DND-41 (cell line): ENCODE measurements around the gene RAVER2.

ENCODE experiments used
- ATAC-seq: fragments of 200-7000 bp; cut with Tn5 transposase; 3 replicates; pipeline ENCODE4 v1.9.1; 2021; ENCODE audit warnings: low read depth; ENCODE audit not compliant: insufficient read depth
- DNase-seq: peaks from one replicate; pipeline ENCODE4 v3.0.0-alpha.2; 2020
- H2AFZ ChIP-seq: 2 replicates; pipeline ENCODE4 v1.6.0; 2012; ENCODE audit warnings: low read depth, low read length
- H3K27ac ChIP-seq: 2 replicates; pipeline ENCODE4 v1.5.1; 2012; ENCODE audit warnings: low read length, inconsistent platforms
- H3K27me3 ChIP-seq: fragments of 200-600 bp; sonication (generic); 2 replicates; pipeline ENCODE4 v1.6.0; 2012; ENCODE audit warnings: low read length, mild to moderate bottlenecking, inconsistent platforms; ENCODE audit not compliant: insufficient read depth, poor library complexity
- H3K36me3 ChIP-seq: 2 replicates; pipeline ENCODE4 v1.5.1; 2012; ENCODE audit warnings: low read length, inconsistent platforms; ENCODE audit not compliant: insufficient read depth
- H3K4me1 ChIP-seq: 2 replicates; pipeline ENCODE4 v1.5.1; 2012; ENCODE audit warnings: mild to moderate bottlenecking, low read length; ENCODE audit not compliant: insufficient read depth
- H3K4me2 ChIP-seq: 2 replicates; pipeline ENCODE4 v1.6.0; 2012; ENCODE audit warnings: mild to moderate bottlenecking, moderate library complexity, low read length, inconsistent platforms; ENCODE audit not compliant: insufficient read depth
- H3K4me3 ChIP-seq, 2 experiments: fragments of 200-600 bp in 1 of 2; shearing (Covaris generic) in 1 of 2; 2 replicates each; pipeline ENCODE4 v1.5.1; 2012 to 2016; ENCODE audit warnings: inconsistent platforms in 2 of 2, low read length in 2 of 2, mild to moderate bottlenecking in 2 of 2, low read depth in 1 of 2, moderate library complexity in 1 of 2
- H3K79me2 ChIP-seq: 2 replicates; pipeline ENCODE4 v1.6.0; 2012; ENCODE audit warnings: low read length, inconsistent platforms; ENCODE audit not compliant: insufficient read depth
- H3K9ac ChIP-seq: 2 replicates; pipeline ENCODE4 v1.6.0; 2012; ENCODE audit warnings: low read depth, mild to moderate bottlenecking, inconsistent platforms, low read length, moderate library complexity
- H3K9me3 ChIP-seq: 2 replicates; pipeline ENCODE4 v1.5.1; 2012; ENCODE audit warnings: low read length, moderate library complexity, mild to moderate bottlenecking, inconsistent platforms; ENCODE audit not compliant: insufficient read depth, severe bottlenecking
- H4K20me1 ChIP-seq: 2 replicates; pipeline ENCODE4 v1.6.0; 2012; ENCODE audit warnings: low read length; ENCODE audit not compliant: insufficient read depth
- EZH2 ChIP-seq: IDR thresholded peaks from 3 replicates; pipeline ENCODE4 v1.6.1; 2012; ENCODE audit warnings: borderline replicate concordance, low read depth, mild to moderate bottlenecking, moderate library complexity, low read length, inconsistent platforms; ENCODE audit not compliant: severe bottlenecking
- TF ChIP-seq, protein P1 (sequence below): IDR thresholded peaks from 2 replicates; pipeline ENCODE4 v1.5.1; 2012; ENCODE audit warnings: borderline replicate concordance, low read length, moderate library complexity, mild to moderate bottlenecking; ENCODE audit not compliant: poor library complexity, severe bottlenecking; ENCODE audit errors: extremely low read depth

The RAVER2 gene

GRCh38 chr1:64755361-64755760 lies 10.5 kb downstream of the RAVER2 start:
- Histone ChIP-seq H3K27me3 (no peaks in the 10 kb centered on the region), H2AFZ (no peak overlapping the region), H3K79me2 (no peaks in the 10 kb centered on the region), H3K9me3 (peaks cover 8% of the 10 kb centered on the region), H3K9ac (no peak overlapping the region), H4K20me1 (no peaks in the 10 kb centered on the region), H3K4me3 (no peak overlapping the region), H3K4me2 (no peak overlapping the region), H3K4me1 (no peaks in the 10 kb centered on the region), H3K27ac (no peak overlapping the region), H3K36me3 (no peaks in the 10 kb centered on the region)
- no peak for DNase-seq
- ATAC-seq: no peak
- TF ChIP-seq, protein P1, sequence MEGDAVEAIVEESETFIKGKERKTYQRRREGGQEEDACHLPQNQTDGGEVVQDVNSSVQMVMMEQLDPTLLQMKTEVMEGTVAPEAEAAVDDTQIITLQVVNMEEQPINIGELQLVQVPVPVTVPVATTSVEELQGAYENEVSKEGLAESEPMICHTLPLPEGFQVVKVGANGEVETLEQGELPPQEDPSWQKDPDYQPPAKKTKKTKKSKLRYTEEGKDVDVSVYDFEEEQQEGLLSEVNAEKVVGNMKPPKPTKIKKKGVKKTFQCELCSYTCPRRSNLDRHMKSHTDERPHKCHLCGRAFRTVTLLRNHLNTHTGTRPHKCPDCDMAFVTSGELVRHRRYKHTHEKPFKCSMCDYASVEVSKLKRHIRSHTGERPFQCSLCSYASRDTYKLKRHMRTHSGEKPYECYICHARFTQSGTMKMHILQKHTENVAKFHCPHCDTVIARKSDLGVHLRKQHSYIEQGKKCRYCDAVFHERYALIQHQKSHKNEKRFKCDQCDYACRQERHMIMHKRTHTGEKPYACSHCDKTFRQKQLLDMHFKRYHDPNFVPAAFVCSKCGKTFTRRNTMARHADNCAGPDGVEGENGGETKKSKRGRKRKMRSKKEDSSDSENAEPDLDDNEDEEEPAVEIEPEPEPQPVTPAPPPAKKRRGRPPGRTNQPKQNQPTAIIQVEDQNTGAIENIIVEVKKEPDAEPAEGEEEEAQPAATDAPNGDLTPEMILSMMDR: no peak
- TF ChIP-seq EZH2: no peak

DNA sequence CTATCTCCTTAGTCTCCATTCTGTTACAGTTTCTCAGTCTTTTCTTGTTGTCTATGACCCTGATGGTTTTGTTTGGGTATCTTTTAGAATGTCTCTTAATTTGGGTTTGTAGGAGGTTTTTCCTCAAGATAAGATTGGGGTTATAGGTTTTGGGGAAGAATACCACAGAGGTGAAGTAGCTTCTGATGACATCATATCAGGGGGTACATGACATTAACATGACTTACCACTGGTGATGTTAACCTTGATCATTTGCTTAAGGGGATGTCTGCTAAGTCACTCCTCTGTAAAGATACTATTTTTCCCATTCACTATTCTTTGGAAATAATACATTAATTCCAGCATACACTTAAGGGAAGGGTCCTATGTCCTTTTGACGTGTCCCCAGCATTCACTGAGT lies 11.9 kb downstream of the RAVER2 start:
- Histone ChIP-seq H3K9me3 (peaks cover 8% of the 10 kb centered on the region), H3K36me3 (no peaks in the 10 kb centered on the region), H4K20me1 (no peaks in the 10 kb centered on the region), H2AFZ (no peak overlapping the region), H3K27me3 (no peaks in the 10 kb centered on the region), H3K79me2 (no peaks in the 10 kb centered on the region), H3K4me2 (no peak overlapping the region), H3K9ac (no peak overlapping the region), H3K4me3 (no peak overlapping the region), H3K27ac (no peak overlapping the region), H3K4me1 (no peaks in the 10 kb centered on the region)
- TF ChIP-seq, protein P1: no peak
- TF ChIP-seq EZH2: no peak
- DNase-seq (no peak), ATAC-seq (no peak)

DNA sequence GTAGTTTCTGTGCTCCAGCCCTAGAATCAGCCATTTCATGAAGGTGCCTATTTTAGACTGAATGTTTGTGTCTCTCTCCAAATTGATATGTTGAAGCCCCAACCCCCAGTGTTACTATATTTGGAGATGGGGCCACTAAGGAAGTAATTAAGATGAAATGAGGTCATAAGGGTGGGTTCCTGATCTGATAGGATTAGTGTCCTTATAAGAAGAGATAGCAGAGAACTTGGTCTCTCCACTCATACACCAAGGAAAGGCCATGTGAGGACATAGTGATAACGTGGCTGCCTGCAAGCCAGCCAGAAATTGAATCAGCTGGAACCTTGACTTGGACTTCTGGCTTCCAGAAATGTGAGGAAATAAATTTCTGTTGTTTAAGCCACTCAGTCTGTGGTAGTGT lies 12.3 kb downstream of the RAVER2 start:
- Histone ChIP-seq H3K36me3 (no peaks in the 10 kb centered on the region), H2AFZ (no peak overlapping the region), H3K4me2 (no peak overlapping the region), H3K4me1 (no peaks in the 10 kb centered on the region), H3K79me2 (no peaks in the 10 kb centered on the region), H3K27ac (no peak overlapping the region), H3K9ac (no peak overlapping the region), H3K4me3 (no peak overlapping the region), H3K9me3 (peaks cover 8% of the 10 kb centered on the region), H3K27me3 (no peaks in the 10 kb centered on the region), H4K20me1 (no peaks in the 10 kb centered on the region)
- TF ChIP-seq, protein P1: no peak
- no peak for TF ChIP-seq EZH2
- no peak for DNase-seq
- ATAC-seq: no peak

DNA sequence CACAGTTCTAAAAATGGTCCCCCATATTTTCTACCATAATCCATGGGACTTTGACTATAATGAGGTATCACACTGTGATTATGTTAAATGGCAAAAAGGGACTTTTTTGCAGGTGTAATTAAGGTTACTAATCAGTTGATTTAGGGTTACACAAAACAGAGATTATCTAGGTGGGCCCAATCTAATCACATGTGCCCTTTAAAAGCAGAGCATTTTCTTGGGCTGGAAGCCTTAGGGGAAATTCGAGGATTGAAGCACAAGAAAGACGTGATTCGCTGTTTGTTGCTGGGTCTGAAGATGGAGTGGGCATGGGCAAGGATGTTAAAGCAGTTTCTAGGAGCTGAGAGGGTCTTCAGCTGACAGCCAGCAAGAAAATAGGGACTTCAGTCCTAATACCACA lies 13.4 kb downstream of the RAVER2 start:
- Histone ChIP-seq H3K9ac (no peak overlapping the region), H3K79me2 (no peaks in the 10 kb centered on the region), H3K4me1 (no peaks in the 10 kb centered on the region), H3K27ac (no peak overlapping the region), H3K27me3 (no peaks in the 10 kb centered on the region), H3K9me3 (peaks cover 8% of the 10 kb centered on the region), H4K20me1 (no peaks in the 10 kb centered on the region), H2AFZ (no peak overlapping the region), H3K4me2 (no peak overlapping the region), H3K4me3 (no peak overlapping the region), H3K36me3 (no peaks in the 10 kb centered on the region)
- DNase-seq: no peak
- TF ChIP-seq EZH2: no peak
- TF ChIP-seq, protein P1: no peak
- ATAC-seq: no peak
